Right atrium auricular region (tissue), 2 donors: ENCODE measurements around the gene UBE2D2. TPM values are rescaled to one million over a fixed set of nuclear protein-coding genes. Genes with fewer than 3 reads are reported as not detected.

Experiments
- DNase-seq: peaks from one replicate; pipeline ENCODE4 v3.0.0-alpha.2; 2019; ENCODE audit warnings: low spot score
- H3K27ac ChIP-seq, 2 donors: fragments of 200-600 bp; sonication (generic); 1 replicate in 1 of 2; 2 replicates in 1 of 2; pipeline ENCODE4 v1.5.1; 2016 to 2019
- H3K27me3 ChIP-seq, 2 donors: fragments of 200-600 bp; sonication (generic); one replicate each; pipeline versions ENCODE4 v1.5.1 to v1.6.0; 2017 to 2019
- H3K36me3 ChIP-seq: fragments of 200-600 bp; sonication (generic); one replicate; pipeline ENCODE4 v1.5.1; 2016
- H3K4me1 ChIP-seq, 2 donors: fragments of 200-600 bp; sonication (generic); one replicate each; pipeline versions ENCODE4 v1.5.1 to v1.6.0; 2017 to 2019
- H3K4me3 ChIP-seq, 2 donors: fragments of 200-600 bp; sonication (generic); 1 replicate in 1 of 2; 2 replicates in 1 of 2; pipeline ENCODE4 v1.5.1; 2017 to 2019; ENCODE audit warnings: mild to moderate bottlenecking in 1 of 2, moderate library complexity in 1 of 2
- H3K9me3 ChIP-seq, 2 donors: fragments of 200-600 bp; sonication (generic); one replicate each; pipeline ENCODE4 v1.5.1; 2019
- CTCF ChIP-seq, 2 donors: fragments of 200-600 bp; sonication (generic); IDR thresholded peaks; one replicate each; pipeline ENCODE4 v1.5.1; 2019; ENCODE audit warnings: antibody characterized with exemption in 2 of 2
- total RNA-seq, 2 donors: library from RNA; depleted of rRNA; stranded (reverse); fragments of >200 nt; gene quantifications; one replicate each; pipeline ENCODE4 v1.1.0, GENCODE V29; 2016

The UBE2D2 gene
- total RNA-seq, 2 donors from 2014 or later = 54.3 to 73.6 TPM

DNA sequence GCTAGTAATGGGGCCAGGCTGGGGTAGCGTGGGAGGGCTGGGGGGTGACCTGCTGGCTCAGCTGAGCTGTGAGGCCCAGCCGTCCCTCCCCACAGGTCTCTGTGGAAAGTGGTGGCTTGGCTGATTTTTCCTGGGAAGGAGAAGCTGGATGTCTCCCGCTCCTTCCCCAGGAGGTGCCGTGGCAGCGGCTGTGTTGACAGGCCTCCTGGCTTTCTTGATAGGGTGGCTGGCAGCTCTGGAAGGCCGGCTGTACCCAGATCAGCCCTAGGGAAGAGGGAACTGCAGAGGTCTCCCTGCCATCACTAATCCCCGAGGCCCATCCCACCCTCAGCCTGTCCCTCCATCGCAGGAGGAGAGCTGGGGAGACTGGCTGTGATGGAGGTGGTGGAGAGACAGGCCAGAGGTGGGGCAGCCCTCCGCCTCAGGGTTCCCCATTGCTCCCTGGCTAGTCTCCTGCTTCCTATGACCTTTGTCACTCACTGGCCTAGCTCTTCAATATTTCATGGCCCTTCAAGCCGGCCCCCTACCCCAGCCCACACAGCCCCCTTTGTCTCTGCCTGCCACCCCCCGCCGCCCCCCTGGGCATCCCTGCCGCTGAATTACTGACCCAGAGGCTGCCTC is 93.8 kb downstream of the UBE2D2 start:
- Histone ChIP-seq H3K36me3 (no peaks in the 10 kb centered on the region), H3K9me3 (no peaks in the 10 kb centered on the region), H3K4me3 (no peak overlapping the region), H3K27ac (peak overlapping the region; percentile 94 to 97), H3K4me1 (peaks cover 0 to 100% of the 10 kb centered on the region in 2 donors), H3K27me3 (no peaks in the 10 kb centered on the region)
- DNase-seq = no peak
- TF ChIP-seq CTCF (IDR thresholded peaks at IDR 0.05) = no peak

- Histone ChIP-seq H3K36me3 (no peaks in the 10 kb centered on the region), H3K4me3 (no peak overlapping the region), H3K4me1 (peaks cover 0 to 100% of the 10 kb centered on the region in 2 donors), H3K27ac (peak overlapping the region; percentile 94 to 97), H3K9me3 (no peaks in the 10 kb centered on the region), H3K27me3 (no peaks in the 10 kb centered on the region)
- DNase-seq = no peak
- no peak for TF ChIP-seq CTCF (IDR thresholded peaks at IDR 0.05)
These were observed 94.7 kb downstream of the UBE2D2 start for GRCh38 chr5:139655727-139656271.

GRCh38 chr5:139657363-139658321 is 96.5 kb downstream of the UBE2D2 start:
- no peak for TF ChIP-seq CTCF (IDR thresholded peaks at IDR 0.05)
- Histone ChIP-seq H3K4me1 (peaks cover 0 to 100% of the 10 kb centered on the region in 2 donors), H3K4me3 (no peak overlapping the region)

DNA sequence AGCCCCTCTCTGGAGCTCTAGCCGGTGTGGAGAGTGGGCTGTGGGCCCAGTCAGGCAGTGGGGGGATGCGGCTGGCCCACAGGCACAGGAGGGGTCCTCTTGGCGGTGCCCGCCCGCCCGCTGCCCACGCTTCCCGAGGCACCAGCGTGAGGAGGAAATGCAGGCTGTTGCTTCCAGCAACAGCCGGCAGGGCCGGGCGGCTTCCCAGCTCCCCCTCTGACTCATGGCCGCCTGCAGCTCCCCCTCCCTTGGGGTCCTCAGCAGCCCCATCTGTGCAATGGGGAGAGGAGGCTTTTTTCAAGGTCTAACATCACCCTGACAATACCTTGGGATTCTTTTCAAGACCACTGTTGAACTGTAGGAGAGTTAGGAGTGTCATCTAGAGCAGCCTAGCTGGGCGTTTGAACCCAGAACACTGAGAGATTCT is 97.4 kb downstream of the UBE2D2 start:
- H3K9me3 ChIP-seq = no peaks in the 10 kb centered on the region
- no peak for DNase-seq
- no peak for TF ChIP-seq CTCF (IDR thresholded peaks at IDR 0.05)
- no peaks in the 10 kb centered on the region for H3K27me3 ChIP-seq
- no peaks in the 10 kb centered on the region for H3K36me3 ChIP-seq
- peaks cover 0 to 100% of the 10 kb centered on the region in 2 donors for H3K4me1 ChIP-seq
- peak overlapping the region in 1 of 2 donors; percentile 40 for H3K4me3 ChIP-seq
- peak overlapping the region; percentile 94 to 97 for H3K27ac ChIP-seq

More at GRCh38 chr5:139657363-139658321, 96.5 kb downstream of the UBE2D2 start:
- H3K27me3 ChIP-seq = no peaks in the 10 kb centered on the region
- no peaks in the 10 kb centered on the region for H3K9me3 ChIP-seq
- no peak for DNase-seq
- H3K36me3 ChIP-seq = no peaks in the 10 kb centered on the region
- peak overlapping the region; percentile 94 to 97 for H3K27ac ChIP-seq

DNA sequence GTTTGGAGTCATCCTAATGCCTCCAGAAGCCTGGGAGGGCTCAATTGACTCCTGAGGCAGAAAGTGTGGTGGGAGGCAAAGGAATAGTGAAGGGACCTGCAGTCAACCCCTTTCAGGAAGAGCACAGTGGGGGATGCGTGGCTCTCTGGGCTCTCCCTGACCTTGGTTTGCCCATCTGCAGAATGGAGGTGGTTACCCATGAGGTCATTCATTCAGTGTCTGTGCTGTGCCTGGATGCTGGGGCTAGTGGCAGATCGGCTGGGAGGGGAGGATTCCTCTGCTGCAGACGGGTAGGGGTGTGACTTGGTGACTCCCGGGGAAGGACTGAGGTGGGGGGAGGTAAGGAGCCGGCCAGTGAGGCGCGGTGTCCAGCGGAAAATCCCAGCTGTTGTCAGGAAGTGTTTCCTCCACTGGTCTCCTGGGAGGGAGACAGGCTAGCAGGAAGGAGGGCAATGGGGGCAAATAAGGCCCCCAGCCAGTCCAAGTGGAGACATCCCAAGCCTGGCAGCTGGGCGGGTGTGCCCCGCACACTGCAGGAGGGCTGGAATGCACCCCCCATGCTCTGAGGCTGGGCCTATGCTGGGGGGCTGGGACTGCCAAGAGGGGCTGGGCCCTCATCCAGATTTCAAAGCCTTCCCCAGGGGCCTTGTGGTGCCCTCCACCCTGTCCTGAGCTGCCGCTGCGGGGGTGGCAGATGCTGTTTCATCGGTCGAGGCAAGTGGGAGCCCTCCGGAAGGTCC is 98.0 kb downstream of the UBE2D2 start:
- no peaks in the 10 kb centered on the region for H3K9me3 ChIP-seq
- H3K4me1 ChIP-seq = peaks cover 0 to 100% of the 10 kb centered on the region in 2 donors
- no peaks in the 10 kb centered on the region for H3K36me3 ChIP-seq
- H3K27me3 ChIP-seq = no peaks in the 10 kb centered on the region
- peak overlapping the region; percentile 94 to 97 for H3K27ac ChIP-seq
- DNase-seq = peak; percentile 86
- peak overlapping the region; percentile 17 to 40 for H3K4me3 ChIP-seq
- no peak for TF ChIP-seq CTCF (IDR thresholded peaks at IDR 0.05)
